T-cell (primary cell): ENCODE results near the gene SPAG17. TPM values are rescaled to one million over a fixed set of nuclear protein-coding genes. Genes with fewer than 3 reads are reported as not detected.

Experiments used
- ATAC-seq, 4 experiments: fragments of 200-7000 bp in 3 of 4; fragments of 150-1000 bp in 1 of 4; cut with Tn5 transposase; replicated peaks in 1 of 4; 1 replicate in 3 of 4; 2 replicates in 1 of 4; pipeline ENCODE4 v1.10.0; 2021; ENCODE audit warnings: moderate library complexity in 3 of 4, mild to moderate bottlenecking in 2 of 4, moderate number of reproducible peaks in 1 of 4
- CTCF ChIA-PET, 2 donors: fragments of 300-600 bp; sonication (Branson Sonifier 250); formaldehyde crosslinking; loops; one replicate each; lab custom pipeline; 2022; ENCODE audit warnings: antibody characterized with exemption in 2 of 2; lab: Charles Lee
- POLR2A ChIA-PET, 2 donors: fragments of 300-600 bp; sonication (Branson Sonifier 250); formaldehyde crosslinking; loops; one replicate each; lab custom pipeline; 2022; ENCODE audit warnings: antibody characterized with exemption in 2 of 2; lab: Charles Lee
- DNase-seq, 35 experiments: peaks; one replicate each; pipeline versions ENCODE4 v3.0.0 to v3.0.0-alpha.2; 2013 to 2023
- H3K27ac ChIP-seq: one replicate; pipeline ENCODE4 v1.5.1; 2013; ENCODE audit warnings: low read length
- H3K27me3 ChIP-seq, 2 experiments: replicated peaks in 1 of 2; 1 replicate in 1 of 2; 2 replicates in 1 of 2; pipeline versions ENCODE4 v1.6.1 to v1.7.0; 2013; ENCODE audit warnings: low read length in 1 of 2, mixed read lengths in 1 of 2; ENCODE audit not compliant: control insufficient read depth in 2 of 2, insufficient read depth in 2 of 2; ENCODE audit errors: extremely low read depth in 1 of 2
- H3K36me3 ChIP-seq, 2 donors: 1 replicate in 1 of 2; 2 replicates in 1 of 2; pipeline versions ENCODE4 v1.6.1 to v1.7.0; 2013; ENCODE audit warnings: low read length in 1 of 2; ENCODE audit not compliant: control insufficient read depth in 2 of 2, insufficient read depth in 1 of 2; ENCODE audit errors: extremely low read depth in 1 of 2
- H3K4me1 ChIP-seq, 2 experiments: 1 replicate in 1 of 2; 2 replicates in 1 of 2; pipeline versions ENCODE4 v1.6.1 to v1.7.0; 2013; ENCODE audit warnings: low read length in 2 of 2, mixed read lengths in 1 of 2; ENCODE audit not compliant: insufficient read depth in 2 of 2, control insufficient read depth in 1 of 2; ENCODE audit errors: extremely low read depth in 1 of 2
- H3K4me3 ChIP-seq, 2 donors: 1 replicate in 1 of 2; 2 replicates in 1 of 2; pipeline versions ENCODE4 v1.5.1 to v1.7.0; 2013; ENCODE audit warnings: mild to moderate bottlenecking in 2 of 2, low read length in 1 of 2, moderate library complexity in 1 of 2; ENCODE audit not compliant: control insufficient read depth in 1 of 2; ENCODE audit errors: extremely low read depth in 1 of 2
- H3K9me3 ChIP-seq: 2 replicates; pipeline ENCODE4 v1.7.0; 2013
- H3K27ac Mint-ChIP-seq, 2 donors: one replicate each; pipeline ENCODE4 v1.8.0; 2020 to 2021; ENCODE audit warnings: mild to moderate bottlenecking in 2 of 2, mixed read lengths in 2 of 2
- H3K27me3 Mint-ChIP-seq, 2 donors: one replicate each; pipeline ENCODE4 v1.8.0; 2021 to 2022; ENCODE audit warnings: mixed read lengths in 2 of 2
- H3K36me3 Mint-ChIP-seq: one replicate; pipeline ENCODE4 v1.8.0; 2021; ENCODE audit warnings: mixed read lengths
- H3K4me1 Mint-ChIP-seq, 3 donors: one replicate each; pipeline ENCODE4 v1.8.0; 2020 to 2022; ENCODE audit warnings: mixed read lengths in 3 of 3, mild to moderate bottlenecking in 1 of 3
- H3K4me3 Mint-ChIP-seq, 3 donors: one replicate each; pipeline ENCODE4 v1.8.0; 2020 to 2022; ENCODE audit warnings: mild to moderate bottlenecking in 3 of 3, mixed read lengths in 3 of 3, moderate library complexity in 3 of 3
- H3K9me3 Mint-ChIP-seq, 3 donors: one replicate each; pipeline ENCODE4 v1.8.0; 2020 to 2022; ENCODE audit warnings: mixed read lengths in 3 of 3
- WGBS: methylation state at CpG from one replicate; pipeline ENCODE4 v1.1.5; 2013; ENCODE audit warnings: missing lambda C conversion rate; ENCODE audit not compliant: insufficient coverage; 5-methylcytosine and 5-hydroxymethylcytosine counted together
- total RNA-seq, 35 experiments: library from RNA in 6 of 35; stranded (reverse) in 6 of 35; fragments of 120-200 nt in 1 of 35; gene quantifications; one replicate each; pipeline versions ENCODE4 v1.2.1 to v1.2.4 and lab custom pipeline; 2013 to 2026

Gene SPAG17
- total RNA-seq, 5 donors from 2014 or later (not counting 1 experiment from before 2014, with no cell fraction given): not detected

- Histone ChIP-seq H3K9me3 (no peaks in the 10 kb centered on the region), H3K36me3 (peaks cover 0 to 50% of the 10 kb centered on the region in 2 donors), H3K4me1 (no peaks in the 10 kb centered on the region), H3K27ac (no peak overlapping the region), H3K4me3 (no peak overlapping the region), H3K27me3 (no peaks in the 10 kb centered on the region)
- Mint-ChIP-seq H3K36me3 (peaks cover 54% of the 10 kb centered on the region), H3K27ac (no peak overlapping the region), H3K4me1 (no peaks in the 10 kb centered on the region), H3K9me3 (no peaks in the 10 kb centered on the region), H3K27me3 (no peaks in the 10 kb centered on the region), H3K4me3 (no peak overlapping the region)
- no peak for ATAC-seq
- POLR2A ChIA-PET: no interaction called here
- CTCF ChIA-PET: no interaction called here
- WGBS: no CpG with 5 or more reads among the region's 3 CpGs
- DNase-seq: no peak
Observed at GRCh38 chr1:117959364-117959763, 225.7 kb downstream of the SPAG17 start.

GRCh38 chr1:117952386-117952785 is 232.6 kb downstream of the SPAG17 start:
- WGBS: 100% methylated on average over 1 of the region's 1 CpG
- H3K27ac Mint-ChIP-seq: no peak overlapping the region
- Histone ChIP-seq H3K4me1 (no peaks in the 10 kb centered on the region), H3K27me3 (no peaks in the 10 kb centered on the region), H3K27ac (no peak overlapping the region), H3K36me3 (peaks cover 8 to 81% of the 10 kb centered on the region in 2 donors), H3K9me3 (no peaks in the 10 kb centered on the region), H3K4me3 (no peak overlapping the region)
- H3K27me3 Mint-ChIP-seq: no peaks in the 10 kb centered on the region
- no peaks in the 10 kb centered on the region for H3K4me1 Mint-ChIP-seq
- ChIA-PET POLR2A (no interaction called here), CTCF (no interaction called here)
- DNase-seq: no peak
- peaks cover 70% of the 10 kb centered on the region for H3K36me3 Mint-ChIP-seq
- H3K9me3 Mint-ChIP-seq: no peaks in the 10 kb centered on the region
- ATAC-seq: no peak
- H3K4me3 Mint-ChIP-seq: no peak overlapping the region

GRCh38 chr1:117942293-117942692 is 242.7 kb downstream of the SPAG17 start:
- Histone ChIP-seq H3K36me3 (peaks cover 4 to 83% of the 10 kb centered on the region in 2 donors), H3K27me3 (no peaks in the 10 kb centered on the region), H3K9me3 (no peaks in the 10 kb centered on the region), H3K4me3 (no peak overlapping the region), H3K4me1 (no peaks in the 10 kb centered on the region), H3K27ac (no peak overlapping the region)
- CTCF ChIA-PET: interaction anchor here in 1 of 2 donors (0.7 kb wide), 1 partner anchor 19 kb away, joined by 8 read pairs; no protein-coding TSS in a partner anchor
- no peaks in the 10 kb centered on the region for H3K9me3 Mint-ChIP-seq
- ATAC-seq (no peak), DNase-seq (no peak)
- POLR2A ChIA-PET: interaction anchor here in 1 of 2 donors (1.2 kb wide), 1 partner anchor 13 kb away, joined by 3 read pairs; no protein-coding TSS in a partner anchor
- no peaks in the 10 kb centered on the region for H3K27me3 Mint-ChIP-seq
- H3K4me3 Mint-ChIP-seq: no peak overlapping the region
- no peak overlapping the region for H3K27ac Mint-ChIP-seq
- peaks cover 80% of the 10 kb centered on the region for H3K36me3 Mint-ChIP-seq
- no CpG with 5 or more reads among the region's 2 CpGs for WGBS
- peaks cover 0 to 2% (median 0%) of the 10 kb centered on the region in 3 donors for H3K4me1 Mint-ChIP-seq

- H3K4me1 Mint-ChIP-seq: peaks cover 39 to 49% (median 42%) of the 10 kb centered on the region in 3 donors
- Histone ChIP-seq H3K27me3 (no peaks in the 10 kb centered on the region), H3K4me1 (peaks cover 16 to 17% of the 10 kb centered on the region in 2 experiments), H3K36me3 (peaks cover 0 to 29% of the 10 kb centered on the region in 2 donors), H3K27ac (no peak overlapping the region), H3K9me3 (no peaks in the 10 kb centered on the region), H3K4me3 (no peak overlapping the region)
- ChIA-PET POLR2A (no interaction called here), CTCF (interaction anchor here in 1 of 2 donors (1.1 to 1.7 kb wide), 2 partner anchors 38 to 39 kb away, joined by 3 read pairs; no protein-coding TSS in a partner anchor)
- no peak for DNase-seq
- H3K27me3 Mint-ChIP-seq: no peaks in the 10 kb centered on the region
- no peaks in the 10 kb centered on the region for H3K9me3 Mint-ChIP-seq
- no CpG with 5 or more reads among the region's 2 CpGs for WGBS
- H3K27ac Mint-ChIP-seq: no peak overlapping the region
- no peak for ATAC-seq
- H3K4me3 Mint-ChIP-seq: no peak overlapping the region
- peaks cover 28% of the 10 kb centered on the region for H3K36me3 Mint-ChIP-seq
Observed at GRCh38 chr1:117933769-117934168, 251.3 kb downstream of the SPAG17 start.

GRCh38 chr1:117932576-117932975 is 252.5 kb downstream of the SPAG17 start:
- CTCF ChIA-PET: interaction anchor here in 1 of 2 donors (0.6 kb wide), 1 partner anchor 18 kb away, joined by 4 read pairs; no protein-coding TSS in a partner anchor
- no peaks in the 10 kb centered on the region for H3K27me3 Mint-ChIP-seq
- no peaks in the 10 kb centered on the region for H3K9me3 Mint-ChIP-seq
- ATAC-seq: no peak
- Histone ChIP-seq H3K4me1 (peaks cover 21 to 26% of the 10 kb centered on the region in 2 experiments), H3K36me3 (peaks cover 0 to 17% of the 10 kb centered on the region in 2 donors), H3K4me3 (no peak overlapping the region), H3K27ac (no peak overlapping the region), H3K9me3 (no peaks in the 10 kb centered on the region), H3K27me3 (no peaks in the 10 kb centered on the region)
- DNase-seq: no peak
- POLR2A ChIA-PET: no interaction called here
- WGBS: 100% methylated on average over 3 of the region's 4 CpGs
- peaks cover 16% of the 10 kb centered on the region for H3K36me3 Mint-ChIP-seq
- peaks cover 46 to 57% (median 51%) of the 10 kb centered on the region in 3 donors for H3K4me1 Mint-ChIP-seq
- H3K4me3 Mint-ChIP-seq: no peak overlapping the region
- H3K27ac Mint-ChIP-seq: no peak overlapping the region

GRCh38 chr1:117930484-117930883 is 254.5 kb downstream of the SPAG17 start:
- POLR2A ChIA-PET: interaction anchor here (0.6 to 1.8 kb wide), 3 partner anchors 10 to 563 kb away, joined by 3 to 6 read pairs (median 5); partner anchors contain the start of gene MAN1A2 (in 1 of the 2)

More at GRCh38 chr1:117930484-117930883, 254.5 kb downstream of the SPAG17 start:
- H3K9me3 ChIP-seq: no peaks in the 10 kb centered on the region
- H3K27me3 ChIP-seq: no peaks in the 10 kb centered on the region
- Mint-ChIP-seq H3K27me3 (no peaks in the 10 kb centered on the region), H3K4me1 (peaks cover 64 to 76% (median 70%) of the 10 kb centered on the region in 3 donors), H3K4me3 (peak overlapping the region; percentile 90 to 98 (median 95)), H3K9me3 (no peaks in the 10 kb centered on the region), H3K36me3 (peaks cover 18% of the 10 kb centered on the region), H3K27ac (peak overlapping the region; percentile 85 to 94)
- no peak for ATAC-seq
- CTCF ChIA-PET: interaction anchor here in 1 of 2 donors (0.6 kb wide), 1 partner anchor 977 kb away, joined by 6 read pairs; no protein-coding TSS in a partner anchor
- peak in 1 of 35 experiments; percentile 7 for DNase-seq
- H3K4me3 ChIP-seq: peak overlapping the region; percentile 91 to 98
- H3K36me3 ChIP-seq: peaks cover 0 to 9% of the 10 kb centered on the region in 2 donors
- peak overlapping the region; percentile 86 for H3K27ac ChIP-seq
- whole genome bisulfite sequencing: 4% methylated on average over 6 of the region's 6 CpGs
- H3K4me1 ChIP-seq: peaks cover 21 to 26% of the 10 kb centered on the region in 2 experiments
